ENCODE results near the gene CHD1L. TPM values are rescaled to one million over a fixed set of nuclear protein-coding genes. Genes with fewer than 3 reads are reported as not detected.

CHD1L gene
- total and polyA plus RNA-seq, 2 of the 13 experiments (the other 11 are each of a cell fraction or from before 2014, with no cell fraction given): 74.3 to 111 TPM

DNA sequence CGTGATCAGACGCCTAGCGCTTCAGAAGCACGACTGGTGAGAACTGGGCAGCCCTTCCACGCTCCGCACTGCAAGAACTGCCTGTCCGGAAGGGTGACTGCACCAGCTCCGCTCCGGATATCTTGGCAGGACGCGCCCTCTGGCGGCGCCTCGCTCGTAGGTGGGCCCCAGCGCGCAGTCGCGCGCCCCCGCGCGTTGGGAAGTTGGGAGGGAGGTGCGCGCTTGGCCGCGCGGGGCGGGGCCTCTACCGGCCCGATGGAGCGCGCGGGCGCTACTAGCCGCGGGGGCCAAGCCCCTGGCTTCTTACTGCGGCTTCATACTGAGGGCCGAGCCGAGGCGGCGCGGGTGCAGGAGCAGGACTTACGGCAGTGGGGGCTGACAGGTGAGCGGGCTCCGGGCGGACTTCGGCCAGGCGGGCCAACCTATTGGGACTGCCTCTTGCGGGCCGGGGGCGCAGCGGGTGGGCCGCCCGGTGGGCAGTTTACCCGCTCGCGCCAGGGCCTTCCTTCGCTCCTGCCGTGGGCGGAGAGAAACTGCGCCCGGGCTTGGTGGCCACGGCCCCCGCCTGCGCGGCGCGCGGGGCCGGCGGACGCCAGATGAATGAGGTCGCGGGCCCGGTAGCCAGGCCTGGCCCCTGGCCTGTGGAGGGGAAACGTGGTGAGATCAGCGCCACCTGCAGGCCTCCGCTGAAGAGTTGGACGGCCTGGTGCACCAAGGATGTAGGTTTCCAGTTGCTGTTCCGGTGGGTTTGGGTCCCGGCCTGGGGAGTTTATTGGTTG, at the start of gene CHD1L (continued):
- TF ChIP-seq, protein P1, sequence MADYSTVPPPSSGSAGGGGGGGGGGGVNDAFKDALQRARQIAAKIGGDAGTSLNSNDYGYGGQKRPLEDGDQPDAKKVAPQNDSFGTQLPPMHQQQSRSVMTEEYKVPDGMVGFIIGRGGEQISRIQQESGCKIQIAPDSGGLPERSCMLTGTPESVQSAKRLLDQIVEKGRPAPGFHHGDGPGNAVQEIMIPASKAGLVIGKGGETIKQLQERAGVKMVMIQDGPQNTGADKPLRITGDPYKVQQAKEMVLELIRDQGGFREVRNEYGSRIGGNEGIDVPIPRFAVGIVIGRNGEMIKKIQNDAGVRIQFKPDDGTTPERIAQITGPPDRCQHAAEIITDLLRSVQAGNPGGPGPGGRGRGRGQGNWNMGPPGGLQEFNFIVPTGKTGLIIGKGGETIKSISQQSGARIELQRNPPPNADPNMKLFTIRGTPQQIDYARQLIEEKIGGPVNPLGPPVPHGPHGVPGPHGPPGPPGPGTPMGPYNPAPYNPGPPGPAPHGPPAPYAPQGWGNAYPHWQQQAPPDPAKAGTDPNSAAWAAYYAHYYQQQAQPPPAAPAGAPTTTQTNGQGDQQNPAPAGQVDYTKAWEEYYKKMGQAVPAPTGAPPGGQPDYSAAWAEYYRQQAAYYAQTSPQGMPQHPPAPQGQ (CRISPR knock-in tag; IDR thresholded peaks at IDR 0.05; ENCODE audit: borderline replicate concordance): no peak
- TF ChIP-seq, protein P2, sequence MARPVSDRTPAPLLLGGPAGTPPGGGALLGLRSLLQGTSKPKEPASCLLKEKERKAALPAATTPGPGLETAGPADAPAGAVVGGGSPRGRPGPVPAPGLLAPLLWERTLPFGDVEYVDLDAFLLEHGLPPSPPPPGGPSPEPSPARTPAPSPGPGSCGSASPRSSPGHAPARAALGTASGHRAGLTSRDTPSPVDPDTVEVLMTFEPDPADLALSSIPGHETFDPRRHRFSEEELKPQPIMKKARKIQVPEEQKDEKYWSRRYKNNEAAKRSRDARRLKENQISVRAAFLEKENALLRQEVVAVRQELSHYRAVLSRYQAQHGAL (CRISPR knock-in tag; IDR thresholded peaks at IDR 0.05; ENCODE audit: not compliant biosample characterization): no peak
- TF ChIP-seq, protein P3, sequence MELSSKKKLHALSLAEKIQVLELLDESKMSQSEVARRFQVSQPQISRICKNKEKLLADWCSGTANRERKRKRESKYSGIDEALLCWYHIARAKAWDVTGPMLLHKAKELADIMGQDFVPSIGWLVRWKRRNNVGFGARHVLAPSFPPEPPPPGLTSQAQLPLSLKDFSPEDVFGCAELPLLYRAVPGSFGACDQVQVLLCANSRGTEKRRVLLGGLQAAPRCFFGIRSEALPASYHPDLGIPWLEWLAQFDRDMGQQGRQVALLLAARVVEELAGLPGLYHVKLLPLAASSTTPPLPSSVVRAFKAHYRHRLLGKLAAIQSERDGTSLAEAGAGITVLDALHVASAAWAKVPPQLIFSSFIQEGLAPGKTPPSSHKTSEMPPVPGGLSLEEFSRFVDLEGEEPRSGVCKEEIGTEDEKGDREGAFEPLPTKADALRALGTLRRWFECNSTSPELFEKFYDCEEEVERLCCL (CRISPR knock-in tag; IDR thresholded peaks at IDR 0.05; ENCODE audit: borderline replicate concordance): no peak
- TF ChIP-seq, protein P4, sequence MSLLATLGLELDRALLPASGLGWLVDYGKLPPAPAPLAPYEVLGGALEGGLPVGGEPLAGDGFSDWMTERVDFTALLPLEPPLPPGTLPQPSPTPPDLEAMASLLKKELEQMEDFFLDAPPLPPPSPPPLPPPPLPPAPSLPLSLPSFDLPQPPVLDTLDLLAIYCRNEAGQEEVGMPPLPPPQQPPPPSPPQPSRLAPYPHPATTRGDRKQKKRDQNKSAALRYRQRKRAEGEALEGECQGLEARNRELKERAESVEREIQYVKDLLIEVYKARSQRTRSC (CRISPR knock-in tag; IDR thresholded peaks at IDR 0.05; ENCODE audit: low read depth): no peak
- TF ChIP-seq FOSL2 (CRISPR knock-in tag; IDR thresholded peaks at IDR 0.05) (peak; percentile 70), ZBTB7A (CRISPR knock-in tag; IDR thresholded peaks at IDR 0.05) (no peak; the same call in 1 of the 2 replicates), KLF9 (CRISPR knock-in tag; IDR thresholded peaks at IDR 0.05; ENCODE audit: low read depth) (no peak), ZNF274 (CRISPR knock-in tag; IDR thresholded peaks at IDR 0.05) (peak; percentile 54; the same call in 1 of the 2 replicates), ZNF264 (CRISPR knock-in tag; IDR thresholded peaks at IDR 0.05) (peak; percentile 55; the same call in 1 of the 2 replicates), ZNF12 (CRISPR knock-in tag; IDR thresholded peaks at IDR 0.05) (no peak; the same call in 1 of the 2 replicates), MLLT10 (CRISPR knock-in tag; IDR thresholded peaks at IDR 0.05) (no peak), TCF12 (IDR thresholded peaks at IDR 0.05) (no peak), TCF12 (CRISPR knock-in tag; IDR thresholded peaks at IDR 0.05) (peak; percentile 66; the same call in 1 of the 2 replicates), ZMYM3 (CRISPR knock-in tag; IDR thresholded peaks at IDR 0.05) (no peak), MEIS1 (CRISPR knock-in tag; IDR thresholded peaks at IDR 0.05; ENCODE audit: borderline replicate concordance) (no peak), ELF1 (CRISPR knock-in tag; IDR thresholded peaks at IDR 0.05) (peak; percentile 74), JUNB (CRISPR knock-in tag; IDR thresholded peaks at IDR 0.05; ENCODE audit: borderline replicate concordance) (no peak), TGIF2 (CRISPR knock-in tag; IDR thresholded peaks at IDR 0.05) (peak; percentile 47; the same call in 1 of the 2 replicates), SRSF9 (IDR thresholded peaks at IDR 0.05; ENCODE audit: borderline replicate concordance, insufficient read depth, low read depth, low read length, poor library complexity, severe bottlenecking) (no peak), SIN3B (IDR thresholded peaks at IDR 0.05; ENCODE audit: low read length) (peak; percentile 56; the same call in 1 of the 2 replicates), ZNF572 (CRISPR knock-in tag; IDR thresholded peaks at IDR 0.05) (no peak)
- TF ChIP-seq, protein P5, sequence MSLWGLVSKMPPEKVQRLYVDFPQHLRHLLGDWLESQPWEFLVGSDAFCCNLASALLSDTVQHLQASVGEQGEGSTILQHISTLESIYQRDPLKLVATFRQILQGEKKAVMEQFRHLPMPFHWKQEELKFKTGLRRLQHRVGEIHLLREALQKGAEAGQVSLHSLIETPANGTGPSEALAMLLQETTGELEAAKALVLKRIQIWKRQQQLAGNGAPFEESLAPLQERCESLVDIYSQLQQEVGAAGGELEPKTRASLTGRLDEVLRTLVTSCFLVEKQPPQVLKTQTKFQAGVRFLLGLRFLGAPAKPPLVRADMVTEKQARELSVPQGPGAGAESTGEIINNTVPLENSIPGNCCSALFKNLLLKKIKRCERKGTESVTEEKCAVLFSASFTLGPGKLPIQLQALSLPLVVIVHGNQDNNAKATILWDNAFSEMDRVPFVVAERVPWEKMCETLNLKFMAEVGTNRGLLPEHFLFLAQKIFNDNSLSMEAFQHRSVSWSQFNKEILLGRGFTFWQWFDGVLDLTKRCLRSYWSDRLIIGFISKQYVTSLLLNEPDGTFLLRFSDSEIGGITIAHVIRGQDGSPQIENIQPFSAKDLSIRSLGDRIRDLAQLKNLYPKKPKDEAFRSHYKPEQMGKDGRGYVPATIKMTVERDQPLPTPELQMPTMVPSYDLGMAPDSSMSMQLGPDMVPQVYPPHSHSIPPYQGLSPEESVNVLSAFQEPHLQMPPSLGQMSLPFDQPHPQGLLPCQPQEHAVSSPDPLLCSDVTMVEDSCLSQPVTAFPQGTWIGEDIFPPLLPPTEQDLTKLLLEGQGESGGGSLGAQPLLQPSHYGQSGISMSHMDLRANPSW (CRISPR knock-in tag; IDR thresholded peaks at IDR 0.05; ENCODE audit: borderline replicate concordance): peak; percentile 61; the same call in 1 of the 2 replicates
